ENCODE measurements around the gene RFX1.

DNA sequence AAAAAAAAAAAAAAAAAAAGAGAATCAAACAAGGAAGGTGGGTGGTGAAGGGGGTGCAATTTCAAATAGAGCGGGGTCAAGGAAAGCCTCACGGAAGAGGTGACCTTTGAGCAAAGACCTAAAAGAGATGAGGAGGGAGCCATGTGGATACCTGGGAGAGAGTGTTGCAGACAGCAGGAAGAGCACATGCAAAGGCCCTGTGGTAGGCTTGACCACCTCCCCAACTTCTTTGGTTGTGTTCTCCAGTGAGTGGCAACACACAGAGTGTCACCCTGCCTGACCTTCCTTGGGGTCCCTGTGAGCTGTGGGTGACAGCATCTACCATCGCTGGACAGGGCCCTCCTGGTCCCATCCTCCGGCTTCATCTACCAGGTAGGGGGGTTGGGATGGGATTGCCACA is 44.4 kb upstream of the RFX1 start:
- TF ChIP-seq, protein P1, sequence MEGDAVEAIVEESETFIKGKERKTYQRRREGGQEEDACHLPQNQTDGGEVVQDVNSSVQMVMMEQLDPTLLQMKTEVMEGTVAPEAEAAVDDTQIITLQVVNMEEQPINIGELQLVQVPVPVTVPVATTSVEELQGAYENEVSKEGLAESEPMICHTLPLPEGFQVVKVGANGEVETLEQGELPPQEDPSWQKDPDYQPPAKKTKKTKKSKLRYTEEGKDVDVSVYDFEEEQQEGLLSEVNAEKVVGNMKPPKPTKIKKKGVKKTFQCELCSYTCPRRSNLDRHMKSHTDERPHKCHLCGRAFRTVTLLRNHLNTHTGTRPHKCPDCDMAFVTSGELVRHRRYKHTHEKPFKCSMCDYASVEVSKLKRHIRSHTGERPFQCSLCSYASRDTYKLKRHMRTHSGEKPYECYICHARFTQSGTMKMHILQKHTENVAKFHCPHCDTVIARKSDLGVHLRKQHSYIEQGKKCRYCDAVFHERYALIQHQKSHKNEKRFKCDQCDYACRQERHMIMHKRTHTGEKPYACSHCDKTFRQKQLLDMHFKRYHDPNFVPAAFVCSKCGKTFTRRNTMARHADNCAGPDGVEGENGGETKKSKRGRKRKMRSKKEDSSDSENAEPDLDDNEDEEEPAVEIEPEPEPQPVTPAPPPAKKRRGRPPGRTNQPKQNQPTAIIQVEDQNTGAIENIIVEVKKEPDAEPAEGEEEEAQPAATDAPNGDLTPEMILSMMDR (conservative IDR thresholded peaks at IDR 0.05) = no peak
- TF ChIP-seq EZH2 (IDR thresholded peaks at IDR 0.05; ENCODE audit: low read depth) = no peak

All from PC-9 (cell line).